SW480 (cell line): ENCODE results near the gene VCL.
"Not testable (repeated sequence)": the region's sequence is repeated elsewhere in the genome, so short reads cannot be mapped to it uniquely, and the experiment has no call there.

Experiments
- DNase-seq: peaks from one replicate; pipeline ENCODE4 v3.0.0-alpha.2; 2016; ENCODE audit warnings: low spot score

The VCL gene

GRCh38 chr10:74109452-74109851 is 111.5 kb downstream of the VCL start:
- DNase-seq = no peak

DNA sequence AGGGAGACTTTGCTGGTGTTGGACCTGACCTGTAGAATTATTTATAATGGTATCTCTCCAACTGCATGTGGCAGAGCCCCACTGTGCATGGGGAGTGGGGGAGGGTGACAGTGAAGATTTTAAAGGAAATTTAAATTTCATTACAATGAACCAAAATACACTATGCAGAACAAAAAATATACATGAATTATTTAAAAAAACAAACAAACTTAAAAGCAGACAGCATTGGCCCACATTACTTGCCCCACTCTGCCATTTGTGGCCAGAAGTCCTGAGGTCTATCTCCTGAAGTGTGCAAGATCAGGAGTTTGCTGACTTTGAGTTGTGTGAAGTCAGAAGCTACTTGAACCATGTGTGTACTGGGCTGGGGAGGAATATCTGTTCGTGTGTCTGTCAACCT is 112.2 kb downstream of the VCL start:
- no peak for DNase-seq

DNA sequence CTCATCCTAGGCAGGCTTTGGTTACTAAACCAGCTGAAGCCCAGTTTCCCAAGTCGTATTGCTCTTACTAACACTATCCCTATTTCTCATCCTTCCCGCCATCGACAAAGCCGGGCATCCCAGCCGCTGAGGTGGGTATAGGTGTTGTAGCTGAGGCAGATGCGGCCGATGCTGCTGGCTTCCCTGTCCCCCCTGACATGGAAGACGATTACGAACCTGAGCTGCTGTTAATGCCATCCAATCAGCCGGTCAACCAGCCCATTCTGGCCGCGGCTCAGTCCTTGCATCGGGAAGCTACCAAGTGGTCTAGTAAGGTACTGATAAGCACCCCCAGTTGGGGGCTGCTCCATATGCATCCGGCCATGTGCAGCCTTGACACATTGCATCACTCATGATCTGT is 113.9 kb downstream of the VCL start:
- no peak for DNase-seq

DNA sequence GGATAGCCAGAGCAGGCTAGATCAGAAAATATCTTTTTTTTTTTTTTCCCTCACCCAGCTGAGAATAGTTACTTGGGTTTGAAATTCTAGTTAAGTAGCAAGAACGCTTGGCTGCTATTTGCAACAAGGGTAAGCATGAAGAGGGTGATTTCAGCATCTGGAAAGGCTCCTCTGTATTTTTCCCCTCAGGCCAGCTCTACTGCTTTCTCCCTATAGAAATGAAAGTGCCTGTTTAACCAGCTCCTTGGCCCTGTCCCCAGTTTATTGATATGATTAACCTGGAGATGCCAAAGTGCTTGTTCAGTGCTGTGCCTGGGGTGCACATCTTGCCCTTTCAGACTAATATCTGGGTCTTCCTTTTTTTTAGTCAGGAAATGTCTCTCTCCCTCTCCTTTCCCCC is 115.6 kb downstream of the VCL start:
- DNase-seq = no peak

GRCh38 chr10:74114041-74114448 is 116.1 kb downstream of the VCL start:
- DNase-seq = no peak

DNA sequence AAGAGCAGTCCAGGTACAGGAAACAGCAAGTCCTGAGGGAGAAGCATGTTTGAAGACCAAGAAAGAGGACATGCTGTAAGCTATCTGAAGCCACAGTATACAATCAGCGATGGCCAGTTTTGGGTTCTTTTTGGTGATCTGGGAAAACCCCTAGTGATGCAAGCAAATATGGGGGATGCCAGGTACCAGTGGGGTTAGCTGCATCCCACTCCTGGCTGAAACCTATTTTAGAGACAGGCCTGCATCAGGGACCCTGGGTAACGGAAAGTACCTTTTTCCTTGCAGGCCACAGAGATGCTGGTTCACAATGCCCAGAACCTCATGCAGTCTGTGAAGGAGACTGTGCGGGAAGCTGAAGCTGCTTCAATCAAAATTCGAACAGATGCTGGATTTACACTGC is 119.8 kb downstream of the VCL start:
- no peak for DNase-seq

DNA sequence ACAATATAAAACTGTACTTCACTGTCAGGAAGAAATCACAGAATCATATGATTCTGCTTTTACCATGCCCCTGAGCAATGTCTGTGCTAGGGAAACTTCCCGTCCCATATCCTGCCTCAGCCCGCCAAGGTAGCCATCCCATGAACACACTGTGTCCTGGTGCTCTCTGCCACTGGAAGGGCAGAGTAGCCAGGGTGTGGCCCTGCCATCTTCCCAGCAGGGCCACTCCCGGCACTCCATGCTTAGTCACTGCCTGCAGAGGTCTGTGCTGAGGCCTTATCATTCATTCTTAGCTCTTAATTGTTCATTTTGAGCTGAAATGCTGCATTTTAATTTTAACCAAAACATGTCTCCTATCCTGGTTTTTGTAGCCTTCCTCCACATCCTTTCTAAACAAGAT is 120.9 kb downstream of the VCL start:
- DNase-seq = no peak

- no peak for DNase-seq
Measured at GRCh38 chr10:74120911-74121310, 123.0 kb downstream of the VCL start.

DNA sequence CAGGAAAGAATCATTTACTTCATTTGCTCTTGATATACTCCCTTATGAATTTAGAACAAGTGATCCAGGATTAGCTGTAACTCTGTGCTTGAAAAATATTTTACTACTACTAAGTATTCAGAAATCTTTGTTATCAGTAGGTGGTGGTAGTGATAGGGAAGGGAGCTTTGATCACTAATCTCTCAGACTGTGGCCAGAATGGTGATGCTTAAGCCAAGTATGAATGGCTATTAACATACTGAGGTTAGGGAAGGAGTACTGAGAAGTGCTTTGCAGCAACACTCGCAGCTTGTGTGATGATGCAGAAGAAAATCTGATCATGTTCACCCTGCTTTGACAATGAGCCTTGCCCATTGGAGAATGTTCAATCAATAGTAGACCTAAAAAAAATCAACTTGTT is 123.5 kb downstream of the VCL start:
- DNase-seq = no peak

DNA sequence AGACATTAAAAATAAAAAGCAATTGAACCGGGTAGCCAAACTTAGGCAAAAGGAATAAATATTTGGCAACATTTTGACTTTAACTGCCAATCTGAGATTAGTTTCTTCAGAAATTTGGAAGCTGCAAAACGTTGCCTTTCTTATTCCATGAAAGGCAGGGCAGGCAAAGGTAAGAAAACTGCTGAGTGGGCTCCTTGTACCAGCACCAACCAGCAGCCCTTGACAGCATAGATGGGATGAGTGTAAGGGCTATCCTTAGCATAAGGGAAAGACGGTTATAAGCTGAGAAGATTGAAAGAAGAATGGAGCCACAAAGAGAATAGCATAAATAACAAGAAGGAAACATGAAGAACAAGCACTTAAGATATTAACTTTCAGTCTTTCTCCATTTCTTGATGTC is 124.1 kb downstream of the VCL start:
- DNase-seq = no peak

DNA sequence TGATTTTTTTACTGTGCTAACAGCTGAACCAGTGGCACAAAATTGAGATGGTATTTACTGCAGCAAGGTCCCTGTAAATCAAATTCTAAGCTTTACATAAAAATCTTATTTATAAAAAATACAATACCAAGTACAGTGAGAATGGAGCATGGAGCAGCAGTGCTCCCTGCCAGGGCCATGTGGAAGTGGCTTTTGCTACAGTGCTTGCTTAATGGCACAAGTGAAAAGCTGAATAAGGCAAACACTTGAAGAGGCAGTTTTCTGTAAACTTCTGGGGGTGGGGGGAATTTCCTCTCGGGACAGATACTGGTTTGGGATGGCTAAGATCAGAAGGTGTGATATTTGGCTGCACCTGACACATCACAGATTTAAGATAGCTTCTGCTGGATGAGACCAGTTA is 125.2 kb downstream of the VCL start:
- no peak for DNase-seq

- DNase-seq = no peak
Measured at GRCh38 chr10:74133923-74134820, 136.3 kb downstream of the VCL start.

DNA sequence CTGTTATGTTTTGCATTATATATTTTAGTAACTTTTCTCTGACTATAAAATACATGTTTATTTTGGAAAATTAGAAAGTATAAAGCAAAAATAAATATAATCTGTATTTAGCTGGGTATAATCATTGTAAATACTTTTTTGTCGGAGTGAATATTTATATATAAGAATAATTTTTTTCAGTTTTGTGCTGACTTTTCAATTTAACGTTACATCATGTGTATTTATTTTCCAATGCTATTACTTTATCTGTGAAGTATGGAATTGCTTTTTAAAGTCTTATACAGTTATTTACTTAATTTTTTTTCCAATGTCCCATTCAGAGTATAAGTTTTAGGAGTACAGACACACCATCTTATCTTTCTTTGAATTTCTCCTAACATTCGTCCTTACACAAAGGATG is 137.5 kb downstream of the VCL start:
- no peak for DNase-seq

DNA sequence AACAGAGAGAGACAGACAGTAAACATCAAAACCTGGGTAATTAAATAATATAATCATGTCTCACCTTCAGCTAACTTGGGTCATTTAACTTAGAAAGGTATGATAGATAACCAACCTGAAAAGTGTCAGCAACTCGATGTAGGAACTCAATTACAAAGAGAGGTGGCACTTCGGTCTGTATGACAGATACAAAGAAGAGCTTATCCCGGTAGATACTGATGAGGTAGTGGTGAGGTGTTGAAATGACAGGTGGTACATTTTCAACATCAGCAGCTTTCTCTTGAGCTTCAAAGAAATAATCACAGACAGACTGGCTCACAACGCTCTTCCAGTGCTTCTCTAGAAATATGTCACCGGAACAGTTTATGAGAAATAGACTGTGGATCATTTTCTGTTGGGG is 140.1 kb downstream of the VCL start:
- no peak for DNase-seq

DNA sequence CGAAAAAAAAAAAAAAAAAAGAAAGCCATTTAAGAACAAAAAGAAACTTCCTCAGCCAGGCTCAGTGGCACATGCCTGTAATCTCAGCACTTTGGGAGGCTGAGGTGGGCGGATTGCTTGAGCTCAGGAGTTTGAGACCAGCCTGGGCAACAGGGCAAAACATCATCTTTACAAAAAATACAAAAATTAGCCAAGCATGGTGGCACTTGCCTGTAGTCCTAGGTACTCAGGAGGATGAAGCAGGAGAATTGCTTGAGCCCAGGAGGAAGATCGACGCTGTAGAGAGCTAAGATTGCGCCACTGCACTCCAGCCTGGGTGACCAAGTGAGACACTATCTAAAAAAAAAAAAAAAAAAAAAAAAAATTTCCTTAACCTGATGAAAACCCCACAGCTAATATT is 140.7 kb downstream of the VCL start:
- not testable (repeated sequence) for DNase-seq

DNA sequence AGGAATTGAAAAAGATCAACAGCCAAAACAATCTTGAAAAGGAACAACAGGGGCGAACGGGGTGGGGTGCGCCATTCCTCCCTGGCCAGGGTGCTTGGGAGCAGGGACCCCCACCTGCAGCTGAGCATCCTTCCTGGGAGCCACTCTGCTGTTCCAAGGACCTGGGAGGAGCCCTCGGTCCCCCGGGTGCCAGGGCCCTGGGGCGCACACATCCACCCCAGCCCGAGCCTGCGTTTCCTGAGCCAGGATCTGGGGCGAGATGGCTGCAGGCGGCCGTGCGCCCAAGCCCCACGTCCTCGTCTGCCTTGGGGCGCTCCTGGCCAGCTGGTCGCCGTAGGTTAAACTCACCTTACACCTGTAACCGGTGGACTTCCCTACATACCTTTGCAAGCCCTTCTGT is 142.1 kb downstream of the VCL start:
- DNase-seq = no peak

DNA sequence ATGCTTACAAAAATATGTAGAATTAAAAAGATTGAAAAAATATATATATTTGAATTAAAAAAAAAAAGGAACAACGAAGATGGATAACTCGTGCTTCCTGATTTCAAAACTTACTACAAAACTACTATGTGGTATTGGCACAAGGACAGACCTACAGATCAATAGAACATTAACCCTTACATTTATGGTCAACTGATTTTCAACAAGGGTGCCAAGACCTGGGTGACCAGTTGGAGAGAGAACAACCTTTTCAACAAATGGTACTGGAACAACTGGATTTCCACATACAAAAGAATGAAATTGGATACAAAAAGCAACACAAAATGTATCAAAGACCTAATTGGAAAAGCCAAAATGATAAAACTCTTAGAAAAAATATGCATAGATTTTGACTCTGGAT is 142.6 kb downstream of the VCL start:
- DNase-seq = no peak

GRCh38 chr10:74145133-74145532 is 147.2 kb downstream of the VCL start:
- DNase-seq = no peak

DNA sequence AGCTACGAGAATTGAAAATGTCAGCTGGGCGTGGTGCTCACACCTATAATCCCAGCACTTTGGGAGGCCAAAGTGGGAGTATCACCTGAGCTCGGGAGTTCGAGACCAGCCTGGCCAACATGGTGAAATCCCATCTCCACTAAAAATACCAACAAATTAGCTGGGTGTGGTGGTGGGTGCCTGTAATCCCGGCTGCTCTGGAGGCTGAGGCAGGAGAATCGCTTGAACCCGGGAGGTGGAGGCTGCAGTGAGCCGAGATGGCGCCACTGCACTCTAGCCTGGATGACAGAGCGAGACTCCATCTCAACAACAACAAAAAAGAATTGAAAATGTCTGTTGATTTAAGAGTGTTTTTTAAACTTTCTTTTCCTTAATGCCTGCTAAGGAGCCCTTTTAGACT is 149.1 kb downstream of the VCL start:
- not testable (repeated sequence) for DNase-seq

- peak; percentile 86 for DNase-seq
Measured at GRCh38 chr10:74150204-74150989, 152.5 kb downstream of the VCL start, which contains the start of gene AP3M1. AP3M1 (minus strand) TSS chr10:74150828; CDS start chr10:74138379, 12,449 bp downstream.

GRCh38 chr10:74150990-74151878 is 153.3 kb downstream of the VCL start, which contains the start of gene ADK:
ADK (plus strand) TSS chr10:74151221; CDS start chr10:74151279, 58 bp downstream.
- peak; percentile 96 for DNase-seq
